Measurements from ENCODE around the gene PFDN4.

Gene PFDN4

DNA sequence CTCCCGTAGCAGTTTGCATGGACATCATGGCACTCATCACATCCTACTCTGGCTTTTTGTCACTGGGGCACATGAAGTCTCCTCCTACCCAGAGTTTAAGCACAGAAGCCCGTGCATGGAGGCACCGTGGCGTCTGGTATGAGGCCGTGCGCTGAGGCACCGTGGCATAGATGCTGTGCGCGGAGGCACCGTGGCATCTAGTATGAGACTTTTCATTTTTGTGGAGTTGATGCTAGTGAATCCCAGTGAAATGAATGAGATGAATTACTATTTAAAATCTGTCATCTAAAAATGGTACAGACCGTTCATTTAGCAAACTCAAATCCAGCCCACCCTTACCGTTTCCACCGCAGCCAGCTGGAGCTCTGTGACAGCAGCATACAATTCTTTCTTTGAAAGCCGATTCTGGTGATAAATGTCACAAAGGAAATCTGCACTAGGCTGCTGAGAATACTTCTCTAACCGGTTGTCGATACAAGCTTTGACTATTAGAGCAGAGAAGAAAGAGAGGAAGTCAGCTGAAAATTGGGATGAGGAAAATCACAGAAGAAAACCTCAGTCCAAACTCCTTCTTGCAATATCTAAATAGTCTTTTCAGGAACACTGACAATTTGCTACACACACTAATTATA is 45.4 kb upstream of the PFDN4 start:
- no peak overlapping the region for H3K27ac ChIP-seq (ENCODE audit: low read depth, low read length)
- no peaks in the 10 kb centered on the region for H3K4me1 ChIP-seq (ENCODE audit: control insufficient read depth, low read length)
- H3K79me2 ChIP-seq (ENCODE audit: control insufficient read depth, low read length) = no peaks in the 10 kb centered on the region
- no peaks in the 10 kb centered on the region; the same call in 1 of the 2 replicates for H4K20me1 ChIP-seq (ENCODE audit: control insufficient read depth, insufficient read depth, low read depth, low read length)
- peaks cover 3% of the 10 kb centered on the region; the same call in 1 of the 2 replicates for H3K27me3 ChIP-seq (ENCODE audit: control insufficient read depth, low read length)
- no peaks in the 10 kb centered on the region for H3K9me3 ChIP-seq (ENCODE audit: control insufficient read depth, insufficient read depth, low read length)
- no peak overlapping the region for H3K4me3 ChIP-seq (ENCODE audit: low read length)
- H3K36me3 ChIP-seq (ENCODE audit: control insufficient read depth, low read length) = no peaks in the 10 kb centered on the region
- H3K4me2 ChIP-seq (ENCODE audit: low read length) = no peak overlapping the region
- TF ChIP-seq EZH2phosphoT487 (IDR thresholded peaks at IDR 0.05; ENCODE audit: borderline replicate concordance, low read length) = no peak
- TF ChIP-seq, protein P1, sequence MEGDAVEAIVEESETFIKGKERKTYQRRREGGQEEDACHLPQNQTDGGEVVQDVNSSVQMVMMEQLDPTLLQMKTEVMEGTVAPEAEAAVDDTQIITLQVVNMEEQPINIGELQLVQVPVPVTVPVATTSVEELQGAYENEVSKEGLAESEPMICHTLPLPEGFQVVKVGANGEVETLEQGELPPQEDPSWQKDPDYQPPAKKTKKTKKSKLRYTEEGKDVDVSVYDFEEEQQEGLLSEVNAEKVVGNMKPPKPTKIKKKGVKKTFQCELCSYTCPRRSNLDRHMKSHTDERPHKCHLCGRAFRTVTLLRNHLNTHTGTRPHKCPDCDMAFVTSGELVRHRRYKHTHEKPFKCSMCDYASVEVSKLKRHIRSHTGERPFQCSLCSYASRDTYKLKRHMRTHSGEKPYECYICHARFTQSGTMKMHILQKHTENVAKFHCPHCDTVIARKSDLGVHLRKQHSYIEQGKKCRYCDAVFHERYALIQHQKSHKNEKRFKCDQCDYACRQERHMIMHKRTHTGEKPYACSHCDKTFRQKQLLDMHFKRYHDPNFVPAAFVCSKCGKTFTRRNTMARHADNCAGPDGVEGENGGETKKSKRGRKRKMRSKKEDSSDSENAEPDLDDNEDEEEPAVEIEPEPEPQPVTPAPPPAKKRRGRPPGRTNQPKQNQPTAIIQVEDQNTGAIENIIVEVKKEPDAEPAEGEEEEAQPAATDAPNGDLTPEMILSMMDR (IDR thresholded peaks at IDR 0.05; ENCODE audit: low read depth, low read length, poor library complexity, severe bottlenecking) = no peak
- H3F3A ChIP-seq (ENCODE audit: control insufficient read depth, insufficient read depth) = no peaks in the 10 kb centered on the region
- H3K9me2 ChIP-seq (replicated peaks; ENCODE audit: control insufficient read depth, low read length) = no peaks in the 10 kb centered on the region

DNA sequence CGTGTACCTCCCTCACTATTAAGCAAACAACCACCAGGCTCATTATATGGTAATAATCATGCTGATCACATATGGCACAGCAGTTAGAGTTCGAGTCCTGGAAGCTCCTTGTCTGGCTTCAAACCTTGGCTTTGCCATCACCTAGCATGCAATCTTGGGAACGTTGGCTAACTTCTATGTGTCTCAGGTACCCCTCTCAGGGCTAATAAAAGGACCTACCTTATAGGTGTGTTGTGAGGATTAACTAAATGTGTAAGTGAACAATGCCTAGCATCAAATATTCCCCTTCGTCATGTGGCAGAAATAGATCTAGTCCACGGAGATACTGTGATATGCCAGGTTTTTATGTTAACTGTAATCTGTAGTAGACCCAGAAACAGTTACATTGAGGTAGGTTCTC is 44.5 kb upstream of the PFDN4 start:
- Histone ChIP-seq H3K4me1 (ENCODE audit: control insufficient read depth, low read length) (no peaks in the 10 kb centered on the region), H3K9me3 (ENCODE audit: control insufficient read depth, insufficient read depth, low read length) (no peaks in the 10 kb centered on the region), H3F3A (ENCODE audit: control insufficient read depth, insufficient read depth) (no peaks in the 10 kb centered on the region), H3K9me2 (replicated peaks; ENCODE audit: control insufficient read depth, low read length) (no peaks in the 10 kb centered on the region), H4K20me1 (ENCODE audit: control insufficient read depth, insufficient read depth, low read depth, low read length) (no peaks in the 10 kb centered on the region), H3K4me3 (ENCODE audit: low read length) (no peak overlapping the region), H3K36me3 (ENCODE audit: control insufficient read depth, low read length) (no peaks in the 10 kb centered on the region), H3K27me3 (ENCODE audit: control insufficient read depth, low read length) (peaks cover 3% of the 10 kb centered on the region; the same call in 1 of the 2 replicates), H3K4me2 (ENCODE audit: low read length) (no peak overlapping the region), H3K27ac (ENCODE audit: low read depth, low read length) (no peak overlapping the region), H3K79me2 (ENCODE audit: control insufficient read depth, low read length) (no peaks in the 10 kb centered on the region)
- no peak for TF ChIP-seq EZH2phosphoT487 (IDR thresholded peaks at IDR 0.05; ENCODE audit: borderline replicate concordance, low read length)
- TF ChIP-seq, protein P1 (IDR thresholded peaks at IDR 0.05; ENCODE audit: low read depth, low read length, poor library complexity, severe bottlenecking) = no peak

DNA sequence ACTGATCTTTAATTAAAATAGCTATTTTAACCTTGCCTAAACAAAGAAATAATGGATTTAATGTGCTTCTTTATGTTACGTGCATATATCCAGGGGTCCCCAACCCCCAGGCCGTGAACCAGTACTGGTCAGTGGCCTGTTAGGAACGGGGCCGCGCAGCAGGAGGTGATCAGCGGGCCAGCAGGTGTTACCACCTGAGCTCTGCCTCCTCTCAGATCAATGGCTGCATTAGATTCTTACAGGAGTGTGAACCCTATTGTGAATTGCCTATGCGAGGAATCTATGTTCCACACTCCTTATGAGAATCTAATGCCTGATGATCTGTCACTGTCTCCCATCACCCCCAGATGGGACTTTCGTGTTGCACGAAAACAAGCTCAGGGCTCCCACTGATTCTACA is 42.9 kb upstream of the PFDN4 start:
- Histone ChIP-seq H3K27me3 (ENCODE audit: control insufficient read depth, low read length) (peaks cover 3% of the 10 kb centered on the region; the same call in 1 of the 2 replicates), H3K27ac (ENCODE audit: low read depth, low read length) (no peak overlapping the region), H3K79me2 (ENCODE audit: control insufficient read depth, low read length) (no peaks in the 10 kb centered on the region), H3K4me2 (ENCODE audit: low read length) (no peak overlapping the region), H4K20me1 (ENCODE audit: control insufficient read depth, insufficient read depth, low read depth, low read length) (no peaks in the 10 kb centered on the region), H3F3A (ENCODE audit: control insufficient read depth, insufficient read depth) (no peaks in the 10 kb centered on the region), H3K36me3 (ENCODE audit: control insufficient read depth, low read length) (no peaks in the 10 kb centered on the region), H3K9me2 (replicated peaks; ENCODE audit: control insufficient read depth, low read length) (no peaks in the 10 kb centered on the region), H3K9me3 (ENCODE audit: control insufficient read depth, insufficient read depth, low read length) (no peaks in the 10 kb centered on the region), H3K4me1 (ENCODE audit: control insufficient read depth, low read length) (no peaks in the 10 kb centered on the region), H3K4me3 (ENCODE audit: low read length) (no peak overlapping the region)
- TF ChIP-seq, protein P1 (IDR thresholded peaks at IDR 0.05; ENCODE audit: low read depth, low read length, poor library complexity, severe bottlenecking) = no peak
- TF ChIP-seq EZH2phosphoT487 (IDR thresholded peaks at IDR 0.05; ENCODE audit: borderline replicate concordance, low read length) = no peak
